HG02610 (cell line): ENCODE data around the gene ADGRB2.

Source experiments
- ATAC-seq: cut with Tn5 transposase; IDR thresholded peaks from one replicate; pipeline ENCODE4 v1.9.1; 2021; ENCODE audit warnings: mild to moderate bottlenecking, moderate library complexity; ENCODE audit not compliant: unreplicated experiment

Gene ADGRB2

DNA sequence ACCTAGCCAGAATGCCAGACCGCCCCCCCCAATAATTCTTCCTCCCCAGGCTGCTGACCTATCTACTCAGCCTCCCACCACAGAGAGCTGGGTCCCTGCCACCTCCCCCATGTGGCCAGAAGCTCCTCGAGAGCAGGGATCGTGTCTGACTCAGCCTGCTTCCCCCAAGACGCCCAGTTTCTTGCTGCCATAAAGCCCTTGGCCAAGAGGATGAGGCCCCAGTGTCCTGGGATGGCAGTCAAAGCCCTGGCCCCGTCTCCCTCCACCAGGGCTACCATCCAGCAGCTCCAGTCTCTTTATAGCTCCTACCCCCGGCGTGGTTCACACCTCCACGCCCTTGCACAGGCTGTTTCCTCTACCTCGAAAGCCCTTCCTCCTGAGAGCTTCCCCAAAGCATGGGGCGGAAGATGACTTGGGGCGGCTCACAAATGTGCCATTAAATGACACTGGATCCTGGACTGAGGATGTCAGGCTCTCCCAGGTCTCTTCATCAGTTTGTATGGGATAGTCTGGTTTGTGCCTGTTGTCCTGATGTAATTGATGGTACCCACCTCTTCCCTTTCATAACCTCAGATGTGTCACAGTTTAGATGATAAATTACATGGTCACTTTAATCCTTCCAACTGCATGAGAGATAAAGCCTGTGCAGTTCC lies 13.2 kb downstream of the ADGRB2 start:
- no peak for ATAC-seq

GRCh38 chr1:31749785-31750735 lies 14.1 kb downstream of the ADGRB2 start:
- ATAC-seq, result no peak

DNA sequence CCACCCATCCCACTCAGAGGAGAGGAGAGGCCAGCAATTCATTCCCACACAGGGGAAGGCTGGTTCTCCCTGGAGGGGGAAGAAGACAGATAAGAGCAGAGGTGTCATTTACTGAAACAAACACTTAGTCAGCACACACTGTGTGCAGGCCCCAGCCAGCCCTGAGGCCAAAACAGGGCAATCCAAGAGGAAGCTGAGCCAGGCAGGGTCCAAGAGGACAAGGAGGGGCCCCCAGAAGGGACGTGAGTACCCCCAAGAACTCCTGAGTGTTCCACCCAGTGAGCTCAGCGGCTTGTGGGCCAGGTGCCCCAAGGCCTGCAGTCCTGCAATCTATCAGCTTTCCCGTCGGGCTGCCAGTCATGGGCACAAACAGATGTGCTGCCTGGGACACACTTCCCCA lies 15.8 kb downstream of the ADGRB2 start:
- ATAC-seq, result no peak

GRCh38 chr1:31747304-31747703 lies 16.8 kb downstream of the ADGRB2 start:
- ATAC-seq, result no peak

- no peak for ATAC-seq
Observed at GRCh38 chr1:31746687-31747086, 17.5 kb downstream of the ADGRB2 start.

DNA sequence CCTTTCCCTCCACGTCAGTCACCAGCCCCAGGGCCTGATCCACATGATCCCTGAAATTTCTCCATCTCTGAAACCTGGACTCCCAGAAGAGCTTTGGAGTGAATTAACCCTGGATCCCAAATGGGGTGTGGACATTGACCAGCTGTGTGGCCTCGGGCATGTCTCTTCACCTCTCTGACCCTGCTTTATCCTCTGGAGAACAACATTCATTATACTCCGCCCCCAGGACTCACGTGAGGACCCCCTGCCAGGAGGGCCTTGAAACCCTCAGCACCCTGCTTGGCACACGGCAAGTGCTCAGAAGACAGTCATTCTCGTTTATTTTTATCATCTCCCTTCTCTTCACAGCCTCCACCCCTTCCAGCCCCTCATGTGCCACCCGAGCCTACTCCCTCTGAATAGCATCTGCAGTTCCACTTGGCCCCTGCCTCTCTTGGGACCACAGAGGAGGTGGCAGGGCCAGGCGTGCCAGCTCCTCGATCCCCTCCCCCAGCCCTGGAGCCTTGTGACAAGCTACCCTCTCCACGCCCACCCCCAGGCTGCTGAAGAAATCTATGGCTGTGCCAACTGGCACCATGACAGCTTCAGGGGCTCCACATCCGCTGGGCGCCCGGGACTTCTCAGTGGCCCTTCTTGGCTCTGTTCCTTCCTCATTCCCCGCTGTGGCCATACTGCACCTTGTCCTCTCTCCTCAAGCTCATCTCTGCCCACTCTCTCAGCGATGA lies 18.0 kb downstream of the ADGRB2 start:
- no peak for ATAC-seq

DNA sequence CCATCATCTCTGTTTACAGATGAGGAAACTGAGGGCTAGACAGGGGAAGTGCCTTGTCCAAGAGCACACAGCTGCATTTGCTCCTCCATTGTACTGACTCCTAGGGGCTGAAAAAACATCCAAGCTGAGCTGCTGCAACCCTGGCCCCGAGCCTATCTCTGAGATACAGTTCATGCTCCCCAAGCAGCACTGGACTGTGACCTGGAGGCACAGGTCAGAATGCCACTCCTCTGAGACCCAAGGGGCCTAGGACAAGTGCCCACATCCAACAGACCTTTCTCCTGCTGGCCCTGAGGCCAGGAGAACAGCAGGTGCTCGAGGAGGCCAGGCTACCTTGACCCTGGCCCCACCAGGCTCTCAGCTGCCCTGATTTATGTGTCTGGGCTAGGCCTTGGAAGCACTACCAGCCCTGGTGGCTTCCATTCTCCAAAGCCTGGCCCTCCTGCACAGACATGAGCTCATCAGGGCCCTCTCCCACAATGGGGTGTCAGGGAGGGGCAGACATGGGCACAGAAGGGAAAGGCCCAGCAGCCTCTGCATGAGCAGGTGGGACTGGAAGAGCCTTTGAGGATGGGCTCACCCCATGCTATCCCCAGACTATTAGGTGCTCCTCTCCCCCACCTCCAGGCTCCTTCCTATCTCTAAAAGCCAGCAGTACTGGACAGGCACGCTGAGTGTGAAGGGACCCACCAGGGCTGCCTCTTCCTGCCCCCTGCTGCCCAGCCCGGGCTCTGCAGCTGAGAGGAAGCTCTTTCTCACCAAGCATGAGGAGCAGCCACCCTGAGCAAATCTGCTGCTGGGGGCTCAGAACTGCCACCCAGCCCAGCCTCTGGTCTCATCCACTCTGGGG lies 18.8 kb downstream of the ADGRB2 start:
- ATAC-seq, result no peak

DNA sequence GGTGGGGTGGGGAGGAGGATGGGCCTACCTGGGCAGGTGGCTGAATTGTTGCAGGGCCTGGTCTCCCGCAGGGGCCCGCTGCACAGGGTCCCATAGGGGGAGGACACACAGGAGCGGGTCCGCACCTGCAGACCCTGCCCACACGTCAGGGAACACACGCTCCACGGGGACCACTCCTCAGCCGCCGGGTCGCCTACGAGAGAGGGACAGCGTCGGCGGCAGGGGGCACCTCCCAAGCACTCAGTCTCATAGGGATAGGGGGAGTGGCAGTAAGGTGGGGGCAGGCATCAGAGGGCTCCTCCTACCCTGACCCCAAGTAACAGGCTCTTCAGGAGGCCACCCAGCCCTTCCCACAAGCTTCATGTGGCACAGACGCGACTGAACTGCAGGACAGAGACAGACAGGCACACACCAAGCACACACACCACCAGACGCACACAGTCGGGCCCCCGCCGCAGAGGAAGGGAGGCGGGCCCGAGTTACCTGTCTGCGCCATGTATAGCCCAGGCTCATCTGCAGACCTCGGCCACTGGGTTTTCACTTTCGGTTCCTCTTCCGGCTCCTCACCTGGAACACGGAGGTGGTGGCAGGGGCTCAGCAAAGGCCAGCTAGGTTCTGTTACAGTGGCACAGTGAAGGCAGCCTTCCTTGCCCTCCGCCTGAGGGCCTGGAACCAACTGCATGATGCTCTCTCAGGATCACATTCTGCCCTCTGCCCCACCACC lies 19.8 kb downstream of the ADGRB2 start:
- ATAC-seq, result no peak

DNA sequence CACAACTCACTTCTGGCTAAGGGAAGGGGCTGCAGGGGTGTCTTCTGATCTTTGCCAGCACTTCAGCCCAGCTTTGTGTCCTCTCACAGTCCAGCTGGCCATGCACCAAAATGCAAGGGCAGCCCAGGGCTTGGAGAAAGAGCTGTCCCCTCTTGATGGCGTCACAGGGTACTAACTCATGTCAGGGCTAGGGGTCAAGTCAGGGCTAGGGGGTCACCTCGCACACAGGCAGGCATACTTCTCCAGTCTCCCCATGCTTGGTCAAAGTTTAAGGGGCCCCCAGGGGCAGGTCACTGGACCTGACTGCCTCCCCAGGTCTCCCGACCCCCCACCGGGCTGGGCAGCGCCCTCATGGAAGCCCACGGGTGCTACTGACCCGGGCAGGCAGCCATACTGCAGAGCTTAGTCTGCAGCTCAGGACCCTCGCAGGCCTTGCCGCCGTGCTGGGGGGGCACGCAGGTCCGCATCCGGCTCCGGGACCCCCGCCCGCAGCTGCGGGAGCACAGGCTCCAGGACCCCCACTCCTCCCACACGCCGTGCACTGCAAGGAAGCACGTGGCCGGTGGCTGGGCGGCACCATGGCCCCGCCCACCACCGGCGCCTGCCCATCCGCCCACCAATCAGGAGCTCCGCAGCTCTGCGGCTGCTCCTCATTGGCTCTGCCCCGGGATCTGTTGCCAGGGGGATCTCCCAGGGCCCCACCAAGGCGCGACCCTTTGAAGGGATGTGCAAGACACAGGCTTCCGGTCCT lies 21.5 kb downstream of the ADGRB2 start:
- no peak for ATAC-seq

GRCh38 chr1:31739346-31739745 lies 24.8 kb downstream of the ADGRB2 start:
- no peak for ATAC-seq

- no peak for ATAC-seq
Observed at GRCh38 chr1:31736675-31737074, 27.5 kb downstream of the ADGRB2 start.

DNA sequence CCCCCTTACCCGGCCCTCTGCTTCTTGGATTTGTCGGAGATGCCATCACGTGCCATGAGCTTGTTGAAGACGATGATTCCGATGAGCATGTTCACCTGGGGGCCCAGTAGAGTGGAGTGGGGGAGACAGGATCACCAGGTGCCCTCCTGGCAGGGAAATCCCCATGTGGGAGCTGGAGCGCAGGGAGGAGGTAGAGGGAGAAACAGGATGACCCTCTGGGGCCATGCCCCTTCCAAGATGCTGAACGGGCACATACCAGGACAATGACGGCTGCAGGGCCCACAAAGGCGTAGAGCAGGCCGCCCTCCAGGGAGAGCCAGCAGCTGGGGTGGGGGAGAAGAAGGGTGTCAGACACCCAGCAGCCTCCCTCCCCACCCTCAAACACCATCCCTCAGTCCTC lies 28.6 kb downstream of the ADGRB2 start:
- ATAC-seq, result no peak

GRCh38 chr1:31734582-31735107 lies 29.5 kb downstream of the ADGRB2 start:
- no peak for ATAC-seq

GRCh38 chr1:31733389-31734219 lies 30.5 kb downstream of the ADGRB2 start:
- ATAC-seq, result no peak

GRCh38 chr1:31732751-31733289 lies 31.3 kb downstream of the ADGRB2 start:
- no peak for ATAC-seq

- no peak for ATAC-seq
Observed at GRCh38 chr1:31732343-31732742, 31.8 kb downstream of the ADGRB2 start.

- ATAC-seq, result no peak
Observed at GRCh38 chr1:31731049-31731565, 33.0 kb downstream of the ADGRB2 start.
